ENCODE results near the gene HMGB4.

DNA sequence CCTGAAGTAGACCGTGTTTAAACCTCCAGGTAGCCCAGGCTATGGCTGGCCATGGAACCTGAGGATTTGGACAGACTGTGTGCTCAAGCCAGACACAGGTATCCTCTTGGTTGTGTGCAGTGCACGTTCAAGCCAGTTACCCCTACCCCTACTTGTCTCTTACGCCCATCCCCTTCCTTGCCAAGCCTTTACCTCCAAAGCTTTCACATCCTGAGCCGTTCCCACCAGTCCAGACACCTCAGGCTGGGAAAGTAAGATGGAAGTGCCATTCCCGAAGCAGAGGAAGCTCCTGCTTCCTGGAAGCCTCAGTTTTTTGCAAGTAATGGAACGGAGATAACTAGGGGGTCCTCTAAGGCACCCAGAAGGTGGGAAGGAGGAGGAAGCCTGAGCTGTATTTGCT lies 41.5 kb upstream of the HMGB4 start:
- TF ChIP-seq FOXM1 (IDR thresholded peaks at IDR 0.05; ENCODE audit: borderline replicate concordance) (no peak), LEF1 (IDR thresholded peaks at IDR 0.05; ENCODE audit: borderline replicate concordance) (no peak), HDGF (IDR thresholded peaks at IDR 0.05; ENCODE audit: borderline replicate concordance) (no peak), ELF4 (IDR thresholded peaks at IDR 0.05) (no peak), SUZ12 (IDR thresholded peaks at IDR 0.05) (no peak), TARDBP (IDR thresholded peaks at IDR 0.05) (no peak), L3MBTL2 (conservative IDR thresholded peaks at IDR 0.05) (no peak), NFRKB (IDR thresholded peaks at IDR 0.05) (no peak), SP1 (IDR thresholded peaks at IDR 0.05) (no peak), FOXA1 (IDR thresholded peaks at IDR 0.05) (no peak)
- TF ChIP-seq, protein P1, sequence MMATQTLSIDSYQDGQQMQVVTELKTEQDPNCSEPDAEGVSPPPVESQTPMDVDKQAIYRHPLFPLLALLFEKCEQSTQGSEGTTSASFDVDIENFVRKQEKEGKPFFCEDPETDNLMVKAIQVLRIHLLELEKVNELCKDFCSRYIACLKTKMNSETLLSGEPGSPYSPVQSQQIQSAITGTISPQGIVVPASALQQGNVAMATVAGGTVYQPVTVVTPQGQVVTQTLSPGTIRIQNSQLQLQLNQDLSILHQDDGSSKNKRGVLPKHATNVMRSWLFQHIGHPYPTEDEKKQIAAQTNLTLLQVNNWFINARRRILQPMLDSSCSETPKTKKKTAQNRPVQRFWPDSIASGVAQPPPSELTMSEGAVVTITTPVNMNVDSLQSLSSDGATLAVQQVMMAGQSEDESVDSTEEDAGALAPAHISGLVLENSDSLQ (IDR thresholded peaks at IDR 0.05) = no peak

All from HEK293T (cell line).